T-cell (primary cell): ENCODE data around the gene CHMP5. TPM values are rescaled to one million over a fixed set of nuclear protein-coding genes. Genes with fewer than 3 reads are reported as not detected.

Source experiments
- ATAC-seq, 4 experiments: fragments of 200-7000 bp in 3 of 4; fragments of 150-1000 bp in 1 of 4; cut with Tn5 transposase; replicated peaks in 1 of 4; 1 replicate in 3 of 4; 2 replicates in 1 of 4; pipeline ENCODE4 v1.10.0; 2021; ENCODE audit warnings: moderate library complexity in 3 of 4, mild to moderate bottlenecking in 2 of 4, moderate number of reproducible peaks in 1 of 4
- CTCF ChIA-PET, 2 donors: fragments of 300-600 bp; sonication (Branson Sonifier 250); formaldehyde crosslinking; loops; one replicate each; lab custom pipeline; 2022; ENCODE audit warnings: antibody characterized with exemption in 2 of 2; lab: Charles Lee
- POLR2A ChIA-PET, 2 donors: fragments of 300-600 bp; sonication (Branson Sonifier 250); formaldehyde crosslinking; loops; one replicate each; lab custom pipeline; 2022; ENCODE audit warnings: antibody characterized with exemption in 2 of 2; lab: Charles Lee
- DNase-seq, 35 experiments: peaks; one replicate each; pipeline versions ENCODE4 v3.0.0 to v3.0.0-alpha.2; 2013 to 2023
- H3K27ac ChIP-seq: one replicate; pipeline ENCODE4 v1.5.1; 2013; ENCODE audit warnings: low read length
- H3K27me3 ChIP-seq, 2 experiments: replicated peaks in 1 of 2; 1 replicate in 1 of 2; 2 replicates in 1 of 2; pipeline versions ENCODE4 v1.6.1 to v1.7.0; 2013; ENCODE audit warnings: low read length in 1 of 2, mixed read lengths in 1 of 2; ENCODE audit not compliant: control insufficient read depth in 2 of 2, insufficient read depth in 2 of 2; ENCODE audit errors: extremely low read depth in 1 of 2
- H3K36me3 ChIP-seq, 2 donors: 1 replicate in 1 of 2; 2 replicates in 1 of 2; pipeline versions ENCODE4 v1.6.1 to v1.7.0; 2013; ENCODE audit warnings: low read length in 1 of 2; ENCODE audit not compliant: control insufficient read depth in 2 of 2, insufficient read depth in 1 of 2; ENCODE audit errors: extremely low read depth in 1 of 2
- H3K4me1 ChIP-seq, 2 experiments: 1 replicate in 1 of 2; 2 replicates in 1 of 2; pipeline versions ENCODE4 v1.6.1 to v1.7.0; 2013; ENCODE audit warnings: low read length in 2 of 2, mixed read lengths in 1 of 2; ENCODE audit not compliant: insufficient read depth in 2 of 2, control insufficient read depth in 1 of 2; ENCODE audit errors: extremely low read depth in 1 of 2
- H3K4me3 ChIP-seq, 2 donors: 1 replicate in 1 of 2; 2 replicates in 1 of 2; pipeline versions ENCODE4 v1.5.1 to v1.7.0; 2013; ENCODE audit warnings: mild to moderate bottlenecking in 2 of 2, low read length in 1 of 2, moderate library complexity in 1 of 2; ENCODE audit not compliant: control insufficient read depth in 1 of 2; ENCODE audit errors: extremely low read depth in 1 of 2
- H3K9me3 ChIP-seq: 2 replicates; pipeline ENCODE4 v1.7.0; 2013
- H3K27ac Mint-ChIP-seq, 2 donors: one replicate each; pipeline ENCODE4 v1.8.0; 2020 to 2021; ENCODE audit warnings: mild to moderate bottlenecking in 2 of 2, mixed read lengths in 2 of 2
- H3K27me3 Mint-ChIP-seq, 2 donors: one replicate each; pipeline ENCODE4 v1.8.0; 2021 to 2022; ENCODE audit warnings: mixed read lengths in 2 of 2
- H3K36me3 Mint-ChIP-seq: one replicate; pipeline ENCODE4 v1.8.0; 2021; ENCODE audit warnings: mixed read lengths
- H3K4me1 Mint-ChIP-seq, 3 donors: one replicate each; pipeline ENCODE4 v1.8.0; 2020 to 2022; ENCODE audit warnings: mixed read lengths in 3 of 3, mild to moderate bottlenecking in 1 of 3
- H3K4me3 Mint-ChIP-seq, 3 donors: one replicate each; pipeline ENCODE4 v1.8.0; 2020 to 2022; ENCODE audit warnings: mild to moderate bottlenecking in 3 of 3, mixed read lengths in 3 of 3, moderate library complexity in 3 of 3
- H3K9me3 Mint-ChIP-seq, 3 donors: one replicate each; pipeline ENCODE4 v1.8.0; 2020 to 2022; ENCODE audit warnings: mixed read lengths in 3 of 3
- WGBS: methylation state at CpG from one replicate; pipeline ENCODE4 v1.1.5; 2013; ENCODE audit warnings: missing lambda C conversion rate; ENCODE audit not compliant: insufficient coverage; 5-methylcytosine and 5-hydroxymethylcytosine counted together
- total RNA-seq, 35 experiments: library from RNA in 6 of 35; stranded (reverse) in 6 of 35; fragments of 120-200 nt in 1 of 35; gene quantifications; one replicate each; pipeline versions ENCODE4 v1.2.1 to v1.2.4 and lab custom pipeline; 2013 to 2026

Gene CHMP5
- total RNA-seq, 5 donors from 2014 or later (not counting 1 experiment from before 2014, with no cell fraction given), result 20.5 to 32.1 (median 30.8) TPM

GRCh38 chr9:33255014-33255413, 9.8 kb upstream of the CHMP5 start:
- ChIA-PET CTCF (interaction anchor here in 1 of 2 donors (0.5 kb wide), 1 partner anchor 29 kb away, joined by 3 read pairs; no protein-coding TSS in a partner anchor), POLR2A (no interaction called here)
- Mint-ChIP-seq H3K9me3 (no peaks in the 10 kb centered on the region), H3K4me1 (peaks cover 2 to 8% (median 4%) of the 10 kb centered on the region in 3 donors), H3K27me3 (no peaks in the 10 kb centered on the region), H3K27ac (no peak overlapping the region), H3K4me3 (no peak overlapping the region), H3K36me3 (peaks cover 44% of the 10 kb centered on the region)
- H3K36me3 ChIP-seq, result peaks cover 3 to 73% of the 10 kb centered on the region in 2 donors
- no peak overlapping the region for H3K4me3 ChIP-seq
- H3K27me3 ChIP-seq, result no peaks in the 10 kb centered on the region
- ATAC-seq (no peak), DNase-seq (no peak)
- no peaks in the 10 kb centered on the region for H3K9me3 ChIP-seq
- no peak overlapping the region for H3K27ac ChIP-seq
- no peaks in the 10 kb centered on the region for H3K4me1 ChIP-seq
- 94% methylated on average over 8 of the region's 8 CpGs for WGBS

GRCh38 chr9:33255471-33255870, 9.4 kb upstream of the CHMP5 start:
- Mint-ChIP-seq H3K36me3 (peaks cover 49% of the 10 kb centered on the region), H3K27ac (no peak overlapping the region), H3K27me3 (no peaks in the 10 kb centered on the region), H3K4me1 (peaks cover 2 to 8% (median 6%) of the 10 kb centered on the region in 3 donors), H3K4me3 (no peak overlapping the region), H3K9me3 (no peaks in the 10 kb centered on the region)
- H3K27ac ChIP-seq, result no peak overlapping the region
- H3K27me3 ChIP-seq, result no peaks in the 10 kb centered on the region
- ChIA-PET CTCF (interaction anchor here in 1 of 2 donors (0.5 kb wide), 1 partner anchor 30 kb away, joined by 3 read pairs; no protein-coding TSS in a partner anchor), POLR2A (no interaction called here)
- ATAC-seq (no peak), DNase-seq (no peak)
- no peaks in the 10 kb centered on the region for H3K9me3 ChIP-seq
- 92% methylated on average over 3 of the region's 4 CpGs for WGBS
- peaks cover 3 to 78% of the 10 kb centered on the region in 2 donors for H3K36me3 ChIP-seq
- H3K4me1 ChIP-seq, result no peaks in the 10 kb centered on the region
- H3K4me3 ChIP-seq, result no peak overlapping the region

GRCh38 chr9:33256236-33256635, 8.6 kb upstream of the CHMP5 start:
- peaks cover 56% of the 10 kb centered on the region for H3K36me3 Mint-ChIP-seq
- Histone ChIP-seq H3K4me3 (no peak overlapping the region), H3K27me3 (no peaks in the 10 kb centered on the region), H3K9me3 (no peaks in the 10 kb centered on the region), H3K4me1 (no peaks in the 10 kb centered on the region), H3K36me3 (peaks cover 3 to 85% of the 10 kb centered on the region in 2 donors), H3K27ac (no peak overlapping the region)
- DNase-seq (no peak), ATAC-seq (no peak)
- no peaks in the 10 kb centered on the region for H3K9me3 Mint-ChIP-seq
- peak overlapping the region in 1 of 2 donors; percentile 34 for H3K27ac Mint-ChIP-seq
- POLR2A ChIA-PET, result no interaction called here
- no CpG with 5 or more reads among the region's 2 CpGs for WGBS
- no peak overlapping the region for H3K4me3 Mint-ChIP-seq
- H3K27me3 Mint-ChIP-seq, result no peaks in the 10 kb centered on the region
- CTCF ChIA-PET, result interaction anchor here in 1 of 2 donors (0.5 kb wide), 1 partner anchor 30 kb away, joined by 3 read pairs; no protein-coding TSS in a partner anchor
- peaks cover 4 to 8% (median 8%) of the 10 kb centered on the region in 3 donors for H3K4me1 Mint-ChIP-seq

- H3K4me3 ChIP-seq, result no peak overlapping the region
- no peaks in the 10 kb centered on the region for H3K4me1 ChIP-seq
- H3K27ac Mint-ChIP-seq, result no peak overlapping the region
- H3K27me3 Mint-ChIP-seq, result no peaks in the 10 kb centered on the region
- peaks cover 4 to 13% (median 8%) of the 10 kb centered on the region in 3 donors for H3K4me1 Mint-ChIP-seq
- H3K9me3 Mint-ChIP-seq, result no peaks in the 10 kb centered on the region
- ChIA-PET POLR2A (interaction anchor here in 1 of 2 donors (0.8 kb wide), 1 partner anchor 231 kb away, joined by 4 read pairs; no protein-coding TSS in a partner anchor), CTCF (interaction anchor here in 1 of 2 donors (0.6 kb wide), 1 partner anchor 196 kb away, joined by 3 read pairs; no protein-coding TSS in a partner anchor)
- 100% methylated on average over 1 of the region's 4 CpGs for WGBS
- H3K27me3 ChIP-seq, result no peaks in the 10 kb centered on the region
- no peaks in the 10 kb centered on the region for H3K9me3 ChIP-seq
- ATAC-seq (no peak), DNase-seq (no peak)
- no peak overlapping the region for H3K27ac ChIP-seq
- H3K36me3 ChIP-seq, result peaks cover 3 to 91% of the 10 kb centered on the region in 2 donors
- no peak overlapping the region for H3K4me3 Mint-ChIP-seq
- H3K36me3 Mint-ChIP-seq, result peaks cover 58% of the 10 kb centered on the region
Observed at GRCh38 chr9:33257276-33257675, 7.6 kb upstream of the CHMP5 start.

GRCh38 chr9:33260372-33260771, 4.5 kb upstream of the CHMP5 start:
- Mint-ChIP-seq H3K4me1 (peaks cover 22 to 32% (median 31%) of the 10 kb centered on the region in 3 donors), H3K27me3 (no peaks in the 10 kb centered on the region), H3K4me3 (no peak overlapping the region), H3K36me3 (peaks cover 49% of the 10 kb centered on the region), H3K9me3 (no peaks in the 10 kb centered on the region), H3K27ac (peak overlapping the region in 1 of 2 donors; percentile 67)
- peaks cover 3 to 19% of the 10 kb centered on the region in 2 experiments for H3K4me1 ChIP-seq
- WGBS, result no CpG with 5 or more reads among the region's 1 CpG
- no peaks in the 10 kb centered on the region for H3K9me3 ChIP-seq
- CTCF ChIA-PET, result no interaction called here
- H3K36me3 ChIP-seq, result peaks cover 3 to 63% of the 10 kb centered on the region in 2 donors
- H3K27ac ChIP-seq, result no peak overlapping the region
- H3K4me3 ChIP-seq, result no peak overlapping the region
- ATAC-seq (no peak), DNase-seq (no peak)
- POLR2A ChIA-PET, result no interaction called here
- no peaks in the 10 kb centered on the region for H3K27me3 ChIP-seq

GRCh38 chr9:33263131-33264002, 1.5 kb upstream of the CHMP5 start:
- Mint-ChIP-seq H3K27me3 (no peaks in the 10 kb centered on the region), H3K9me3 (no peaks in the 10 kb centered on the region), H3K27ac (peak overlapping the region; percentile 90 to 92), H3K36me3 (peaks cover 45% of the 10 kb centered on the region), H3K4me3 (peak overlapping the region; percentile 92 to 93 (median 93)), H3K4me1 (peaks cover 51 to 60% (median 55%) of the 10 kb centered on the region in 3 donors)
- Histone ChIP-seq H3K36me3 (peaks cover 3 to 61% of the 10 kb centered on the region in 2 donors), H3K27me3 (no peaks in the 10 kb centered on the region), H3K4me3 (peak overlapping the region; percentile 91 to 93), H3K9me3 (no peaks in the 10 kb centered on the region), H3K4me1 (peaks cover 9 to 29% of the 10 kb centered on the region in 2 experiments), H3K27ac (peak overlapping the region; percentile 70)
- DNase-seq (peak in 12 of 35 experiments; percentile 1 to 22 (median 8)), ATAC-seq (no peak)
- ChIA-PET POLR2A (no interaction called here), CTCF (interaction anchor here in 1 of 2 donors (2.2 kb wide), 1 partner anchor 27 kb away, joined by 6 read pairs; the partner anchor contains the start of gene NFX1)
- 13% methylated on average over 22 of the region's 25 CpGs for WGBS
